CD14-positive monocyte (primary cell): Measurements from ENCODE around the gene LRRC30. TPM values are rescaled to one million over a fixed set of nuclear protein-coding genes. Genes with fewer than 3 reads are reported as not detected.

ENCODE experiments used
- DNase-seq, 3 donors: peaks; one replicate each; pipeline ENCODE4 v3.0.0-alpha.2; 2011 to 2022
- H2AFZ ChIP-seq: 2 replicates; pipeline ENCODE4 v1.6.0; 2012; ENCODE audit warnings: mild to moderate bottlenecking, low read depth, low read length, inconsistent platforms; ENCODE audit not compliant: insufficient read depth, poor library complexity, severe bottlenecking
- H3K27ac ChIP-seq, 2 donors: 1 replicate in 1 of 2; 2 replicates in 1 of 2; pipeline ENCODE4 v1.5.1; 2012 to 2013; ENCODE audit warnings: low read length in 2 of 2, control low read depth in 1 of 2, inconsistent platforms in 1 of 2, low read depth in 1 of 2, mild to moderate bottlenecking in 1 of 2
- H3K27me3 ChIP-seq, 2 donors: one replicate each; pipeline versions ENCODE4 v1.6.0 to v1.6.1; 2011 to 2013; ENCODE audit warnings: low read length in 2 of 2; ENCODE audit not compliant: control insufficient read depth in 2 of 2, insufficient read depth in 2 of 2
- H3K36me3 ChIP-seq, 2 donors: replicated peaks in 1 of 2; 1 replicate in 1 of 2; 2 replicates in 1 of 2; pipeline versions ENCODE4 v1.5.1 to v1.6.1; 2012 to 2013; ENCODE audit warnings: low read length in 2 of 2, control low read depth in 1 of 2, inconsistent platforms in 1 of 2, mild to moderate bottlenecking in 1 of 2; ENCODE audit not compliant: insufficient read depth in 2 of 2, control insufficient read depth in 1 of 2
- H3K4me1 ChIP-seq, 2 donors: 1 replicate in 1 of 2; 2 replicates in 1 of 2; pipeline versions ENCODE4 v1.5.1 to v1.6.1; 2012 to 2013; ENCODE audit warnings: low read length in 2 of 2, control low read depth in 1 of 2, inconsistent platforms in 1 of 2, mild to moderate bottlenecking in 1 of 2, moderate library complexity in 1 of 2; ENCODE audit not compliant: insufficient read depth in 2 of 2, control insufficient read depth in 1 of 2
- H3K4me2 ChIP-seq: replicated peaks from 2 replicates; pipeline ENCODE3; 2012; ENCODE audit warnings: low read length, moderate library complexity, mild to moderate bottlenecking; ENCODE audit not compliant: poor library complexity, severe bottlenecking; ENCODE audit errors: extremely low read depth
- H3K4me3 ChIP-seq, 3 experiments: fragments of 200-600 bp in 1 of 3; sonication (generic) in 1 of 3; replicated peaks in 1 of 3; 1 replicate in 2 of 3; 2 replicates in 1 of 3; pipeline ENCODE4 v1.5.1; 2011 to 2013; ENCODE audit warnings: low read length in 3 of 3, mild to moderate bottlenecking in 3 of 3, control low read depth in 2 of 3, low read depth in 2 of 3, inconsistent platforms in 1 of 3, moderate library complexity in 1 of 3
- H3K79me2 ChIP-seq: 2 replicates; pipeline ENCODE4 v1.6.0; 2012; ENCODE audit warnings: mild to moderate bottlenecking, control low read depth, inconsistent platforms, low read length, moderate library complexity; ENCODE audit not compliant: insufficient read depth
- H3K9ac ChIP-seq: 2 replicates; pipeline ENCODE4 v1.6.0; 2017; ENCODE audit warnings: low read length, mild to moderate bottlenecking; ENCODE audit not compliant: insufficient read depth, poor library complexity, severe bottlenecking
- H3K9me3 ChIP-seq, 2 donors: replicated peaks in 1 of 2; 1 replicate in 1 of 2; 2 replicates in 1 of 2; pipeline versions ENCODE4 v1.5.1 to v1.6.1; 2012 to 2013; ENCODE audit warnings: low read length in 2 of 2, control low read depth in 1 of 2; ENCODE audit not compliant: control insufficient read depth in 1 of 2, insufficient read depth in 1 of 2
- H4K20me1 ChIP-seq: 2 replicates; pipeline ENCODE4 v1.6.0; 2012; ENCODE audit warnings: mild to moderate bottlenecking, low read length, control low read depth, moderate library complexity; ENCODE audit not compliant: insufficient read depth
- H3K27ac Mint-ChIP-seq, 7 donors: one replicate each; pipeline ENCODE4 v1.8.0; 2020; ENCODE audit warnings: mild to moderate bottlenecking in 7 of 7, mixed read lengths in 7 of 7, moderate library complexity in 6 of 7, inconsistent platforms in 2 of 7
- H3K27me3 Mint-ChIP-seq, 3 donors: one replicate each; pipeline ENCODE4 v1.8.0; 2021 to 2022; ENCODE audit warnings: low read depth in 3 of 3, mild to moderate bottlenecking in 3 of 3, mixed read lengths in 3 of 3, moderate library complexity in 3 of 3, inconsistent platforms in 1 of 3
- H3K36me3 Mint-ChIP-seq, 2 donors: one replicate each; pipeline ENCODE4 v1.8.0; 2020; ENCODE audit warnings: mixed read lengths in 2 of 2, inconsistent platforms in 1 of 2, mild to moderate bottlenecking in 1 of 2
- H3K4me1 Mint-ChIP-seq: one replicate; pipeline ENCODE4 v1.8.0; 2020; ENCODE audit warnings: mild to moderate bottlenecking, mixed read lengths
- H3K4me3 Mint-ChIP-seq, 2 donors: one replicate each; pipeline ENCODE4 v1.8.0; 2020; ENCODE audit warnings: mild to moderate bottlenecking in 2 of 2, mixed read lengths in 2 of 2, moderate library complexity in 1 of 2
- H3K9me3 Mint-ChIP-seq, 7 donors: one replicate each; pipeline ENCODE4 v1.8.0; 2020 to 2022; ENCODE audit warnings: mixed read lengths in 7 of 7, mild to moderate bottlenecking in 6 of 7, moderate library complexity in 6 of 7, inconsistent platforms in 2 of 7
- WGBS: methylation state at CpG from one replicate; pipeline ENCODE4 v1.1.5; 2013; ENCODE audit warnings: missing lambda C conversion rate; ENCODE audit not compliant: insufficient coverage; 5-methylcytosine and 5-hydroxymethylcytosine counted together
- intact Hi-C, 2 donors: fragments of 100-400 bp; cut with micrococcal nuclease; formaldehyde crosslinking; loops; one replicate each; pipeline versions ENCODE4 v1.15.0 to v1.15.1; 2023
- polyA plus RNA-seq, 3 donors: library from polyadenylated mRNA; depleted of rRNA in 1 of 3; unstranded in 2 of 3; stranded (reverse) in 1 of 3; fragments of 300-500 nt in 2 of 3; fragments of >200 nt in 1 of 3; fragmentation: Illumina TruSeq in 2 of 3; gene quantifications; 1 replicate in 2 of 3; 2 replicates in 1 of 3; pipeline ENCODE4 v1.2.3, GENCODE V29; 2012 to 2021
- TF ChIP-seq, protein P1 (sequence below): fragments of 200-600 bp; IDR thresholded peaks from one replicate; pipeline ENCODE4 v1.8.0; 2022; ENCODE audit warnings: antibody characterized with exemption, mild to moderate bottlenecking

LRRC30 gene
- polyA plus RNA-seq, 3 donors: not detected

DNA sequence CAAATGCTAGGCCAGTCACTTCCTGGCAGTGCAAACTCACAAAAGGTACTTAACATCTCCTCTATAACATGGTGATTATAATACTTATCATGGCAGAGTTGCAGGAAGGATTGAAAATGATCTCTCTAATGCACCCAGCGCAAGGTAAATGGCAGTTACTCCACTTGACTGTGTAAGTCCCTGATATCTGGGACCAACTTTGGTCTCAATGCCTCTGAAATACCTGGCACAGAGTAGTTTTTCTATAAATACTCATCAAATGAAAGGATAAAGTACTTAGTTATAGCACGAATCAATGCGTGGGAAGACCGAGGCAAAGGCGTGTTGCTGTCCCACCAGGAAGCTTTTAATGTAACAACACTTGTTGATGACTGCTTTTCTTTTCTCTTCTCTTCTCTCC is 24.8 kb downstream of the LRRC30 start:
- Histone ChIP-seq H2AFZ (no peak overlapping the region), H3K4me3 (no peak overlapping the region), H3K27me3 (no peaks in the 10 kb centered on the region), H3K4me2 (no peak overlapping the region), H3K9ac (no peak overlapping the region), H4K20me1 (no peaks in the 10 kb centered on the region), H3K9me3 (no peaks in the 10 kb centered on the region), H3K4me1 (no peaks in the 10 kb centered on the region), H3K27ac (no peak overlapping the region), H3K79me2 (no peaks in the 10 kb centered on the region), H3K36me3 (no peaks in the 10 kb centered on the region)
- no peak overlapping the region for H3K4me3 Mint-ChIP-seq
- H3K4me1 Mint-ChIP-seq: no peaks in the 10 kb centered on the region
- no peaks in the 10 kb centered on the region for H3K36me3 Mint-ChIP-seq
- H3K27me3 Mint-ChIP-seq: peaks cover 11 to 13% (median 13%) of the 10 kb centered on the region in 3 donors
- WGBS: 100% methylated on average over 4 of the region's 5 CpGs
- H3K27ac Mint-ChIP-seq: no peak overlapping the region
- peaks cover 0 to 5% (median 0%) of the 10 kb centered on the region in 7 donors for H3K9me3 Mint-ChIP-seq
- TF ChIP-seq, protein P1, sequence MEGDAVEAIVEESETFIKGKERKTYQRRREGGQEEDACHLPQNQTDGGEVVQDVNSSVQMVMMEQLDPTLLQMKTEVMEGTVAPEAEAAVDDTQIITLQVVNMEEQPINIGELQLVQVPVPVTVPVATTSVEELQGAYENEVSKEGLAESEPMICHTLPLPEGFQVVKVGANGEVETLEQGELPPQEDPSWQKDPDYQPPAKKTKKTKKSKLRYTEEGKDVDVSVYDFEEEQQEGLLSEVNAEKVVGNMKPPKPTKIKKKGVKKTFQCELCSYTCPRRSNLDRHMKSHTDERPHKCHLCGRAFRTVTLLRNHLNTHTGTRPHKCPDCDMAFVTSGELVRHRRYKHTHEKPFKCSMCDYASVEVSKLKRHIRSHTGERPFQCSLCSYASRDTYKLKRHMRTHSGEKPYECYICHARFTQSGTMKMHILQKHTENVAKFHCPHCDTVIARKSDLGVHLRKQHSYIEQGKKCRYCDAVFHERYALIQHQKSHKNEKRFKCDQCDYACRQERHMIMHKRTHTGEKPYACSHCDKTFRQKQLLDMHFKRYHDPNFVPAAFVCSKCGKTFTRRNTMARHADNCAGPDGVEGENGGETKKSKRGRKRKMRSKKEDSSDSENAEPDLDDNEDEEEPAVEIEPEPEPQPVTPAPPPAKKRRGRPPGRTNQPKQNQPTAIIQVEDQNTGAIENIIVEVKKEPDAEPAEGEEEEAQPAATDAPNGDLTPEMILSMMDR: no peak
- DNase-seq: no peak
- intact Hi-C loops: no loop called here

- 74% methylated on average over 5 of the region's 10 CpGs for WGBS
- Histone ChIP-seq H3K4me1 (no peaks in the 10 kb centered on the region), H3K27ac (no peak overlapping the region), H3K27me3 (no peaks in the 10 kb centered on the region), H3K79me2 (no peaks in the 10 kb centered on the region), H3K9me3 (no peaks in the 10 kb centered on the region), H4K20me1 (no peaks in the 10 kb centered on the region), H2AFZ (no peak overlapping the region), H3K9ac (no peak overlapping the region), H3K36me3 (no peaks in the 10 kb centered on the region), H3K4me3 (no peak overlapping the region), H3K4me2 (no peak overlapping the region)
- Mint-ChIP-seq H3K27ac (no peak overlapping the region), H3K4me3 (no peak overlapping the region), H3K4me1 (no peaks in the 10 kb centered on the region), H3K36me3 (no peaks in the 10 kb centered on the region), H3K9me3 (peaks cover 0 to 3% (median 0%) of the 10 kb centered on the region in 7 donors), H3K27me3 (peaks cover 9 to 13% (median 9%) of the 10 kb centered on the region in 3 donors)
- DNase-seq: no peak
- TF ChIP-seq, protein P1: no peak
- intact Hi-C loops: no loop called here
These were observed 25.9 kb downstream of the LRRC30 start for GRCh38 chr18:7256618-7257425.
